COR-L47 (cell line): Measurements from ENCODE around the gene LAMA1.

Source experiments
- DNase-seq: peaks from one replicate; lab custom pipeline; 2025; lab: John Stamatoyannopoulos, UW

LAMA1 gene

GRCh38 chr18:7047336-7047735 is 70.3 kb downstream of the LAMA1 start:
- no peak for DNase-seq

- DNase-seq: peak; percentile 44
Observed at GRCh38 chr18:7038330-7038851, 79.2 kb downstream of the LAMA1 start.

- DNase-seq: no peak
Observed at GRCh38 chr18:7037470-7037869, 80.1 kb downstream of the LAMA1 start.

- DNase-seq: no peak
Observed at GRCh38 chr18:7035807-7036206, 81.8 kb downstream of the LAMA1 start.

- no peak for DNase-seq
Observed at GRCh38 chr18:7034924-7035323, 82.7 kb downstream of the LAMA1 start.

GRCh38 chr18:7032537-7032936 is 85.1 kb downstream of the LAMA1 start:
- DNase-seq: no peak

GRCh38 chr18:7028625-7029024 is 89.0 kb downstream of the LAMA1 start:
- no peak for DNase-seq

- no peak for DNase-seq
Observed at GRCh38 chr18:7025194-7025593, 92.4 kb downstream of the LAMA1 start.

GRCh38 chr18:7023581-7023980 is 94.0 kb downstream of the LAMA1 start:
- DNase-seq: no peak

- DNase-seq: no peak
Observed at GRCh38 chr18:7023063-7023580, 94.5 kb downstream of the LAMA1 start.

GRCh38 chr18:7021994-7022840 is 95.4 kb downstream of the LAMA1 start:
- peak; percentile 97 for DNase-seq

- DNase-seq: no peak
Observed at GRCh38 chr18:7020995-7021777, 96.4 kb downstream of the LAMA1 start.

GRCh38 chr18:7017013-7017412 is 100.6 kb downstream of the LAMA1 start:
- DNase-seq: no peak

GRCh38 chr18:7011142-7011541 is 106.5 kb downstream of the LAMA1 start:
- no peak for DNase-seq

GRCh38 chr18:7004009-7004408 is 113.6 kb downstream of the LAMA1 start:
- DNase-seq: peak; percentile 85

- DNase-seq: peak; percentile 77
Observed at GRCh38 chr18:7002107-7002506, 115.5 kb downstream of the LAMA1 start.

- DNase-seq: peak; percentile 43
Observed at GRCh38 chr18:7000484-7001096, 117.0 kb downstream of the LAMA1 start.

GRCh38 chr18:6997808-6998207 is 119.8 kb downstream of the LAMA1 start:
- no peak for DNase-seq

- no peak for DNase-seq
Observed at GRCh38 chr18:6994771-6995430, 122.7 kb downstream of the LAMA1 start.

- DNase-seq: no peak
Observed at GRCh38 chr18:6994056-6994770, 123.4 kb downstream of the LAMA1 start.

- no peak for DNase-seq
Observed at GRCh38 chr18:6992761-6993160, 124.8 kb downstream of the LAMA1 start.
